ENCODE data around the gene THOC7.
A peak's percentile ranks its signal among the peaks of the same experiment; 100 is the strongest.

The THOC7 gene

DNA sequence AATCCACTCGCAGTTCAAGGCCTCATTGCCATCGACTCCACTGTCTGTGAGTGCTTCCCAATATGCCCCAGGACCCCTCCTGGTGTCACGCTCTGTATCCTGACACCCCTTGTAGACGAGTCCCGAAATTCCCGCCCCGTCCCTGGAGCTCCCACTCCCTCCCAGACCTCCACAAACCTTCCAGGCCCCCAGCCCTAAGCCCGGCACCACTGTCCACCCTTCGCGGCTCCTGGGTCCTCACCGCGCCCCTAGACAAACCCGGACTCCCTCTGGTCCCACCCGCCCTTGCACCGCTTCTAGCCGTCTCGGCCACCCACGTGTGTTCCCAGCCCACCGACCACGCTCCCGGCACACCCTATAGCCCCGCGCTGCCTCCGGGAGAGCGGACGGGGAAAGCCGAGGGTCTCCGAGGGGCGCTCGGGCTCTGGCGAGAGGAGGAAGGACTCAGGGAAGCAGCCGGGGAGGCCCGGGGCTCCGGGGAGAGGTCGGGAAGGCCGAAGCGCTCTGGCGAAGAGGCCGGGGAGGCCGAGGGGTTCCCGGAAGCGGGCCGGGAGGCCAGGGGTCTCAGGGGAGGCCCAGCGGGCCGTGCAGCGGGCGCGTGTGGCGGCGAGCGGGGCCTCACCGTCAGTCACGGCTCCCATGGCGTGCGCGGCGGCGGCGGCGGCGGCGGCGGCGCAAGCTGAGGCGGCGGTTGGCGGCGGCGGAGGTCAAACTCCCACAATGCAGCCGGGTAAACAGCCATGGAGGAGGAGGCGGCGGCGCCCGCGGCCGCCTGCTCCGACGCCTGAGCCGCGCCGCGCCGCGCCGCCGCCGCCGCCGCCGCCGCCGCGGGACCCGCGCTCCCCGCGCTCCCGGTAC is at the start of gene THOC7, which contains the start of gene ATXN7:
Gene THOC7, minus strand, starts transcription at position 656 of the 858 bp plus-strand sequence. Its CDS starts 15 bp downstream, at position 641.
Gene ATXN7, plus strand, starts transcription at position 718 of the 858 bp plus-strand sequence. CDS start 48,732 bp downstream, outside the sequence.
- DNase-seq = peak; percentile 27 to 61

DNA sequence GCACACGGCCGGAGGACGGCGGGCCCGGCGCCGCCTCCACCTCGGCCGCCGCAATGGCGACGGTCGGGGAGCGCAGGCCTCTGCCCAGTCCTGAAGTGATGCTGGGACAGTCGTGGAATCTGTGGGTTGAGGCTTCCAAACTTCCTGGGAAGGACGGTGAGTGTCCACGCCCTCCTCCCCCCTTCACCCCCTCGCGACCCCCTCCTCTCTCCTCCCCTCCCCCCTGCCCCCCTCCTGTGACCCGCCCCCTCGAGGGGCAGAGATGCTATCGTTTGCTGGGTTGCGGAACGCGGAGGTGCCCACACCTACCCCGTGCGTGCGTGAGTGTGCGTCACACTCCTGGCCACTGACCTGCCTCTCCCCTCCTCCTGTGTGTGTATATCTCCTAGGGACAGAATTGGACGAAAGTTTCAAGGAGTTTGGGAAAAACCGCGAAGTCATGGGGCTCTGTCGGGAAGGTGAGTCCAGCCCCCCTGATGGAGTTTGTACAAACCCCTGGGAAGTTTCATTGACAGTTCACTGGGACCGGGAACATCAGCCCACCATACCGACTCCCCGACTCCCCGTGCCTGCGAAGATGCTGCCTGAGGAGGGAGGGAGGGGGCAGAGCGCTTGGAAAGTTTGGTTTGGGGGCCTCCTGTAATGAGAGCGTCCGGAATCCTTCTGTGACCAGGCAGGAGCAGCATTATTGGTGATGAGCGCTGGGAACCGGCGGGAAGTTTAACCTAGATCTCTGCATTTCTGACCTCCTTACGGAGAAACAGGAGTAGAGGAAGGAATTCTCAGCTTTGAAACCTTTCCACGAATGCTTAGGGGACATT is 49.4 kb upstream of the THOC7 start:
- DNase-seq = no peak

DNA sequence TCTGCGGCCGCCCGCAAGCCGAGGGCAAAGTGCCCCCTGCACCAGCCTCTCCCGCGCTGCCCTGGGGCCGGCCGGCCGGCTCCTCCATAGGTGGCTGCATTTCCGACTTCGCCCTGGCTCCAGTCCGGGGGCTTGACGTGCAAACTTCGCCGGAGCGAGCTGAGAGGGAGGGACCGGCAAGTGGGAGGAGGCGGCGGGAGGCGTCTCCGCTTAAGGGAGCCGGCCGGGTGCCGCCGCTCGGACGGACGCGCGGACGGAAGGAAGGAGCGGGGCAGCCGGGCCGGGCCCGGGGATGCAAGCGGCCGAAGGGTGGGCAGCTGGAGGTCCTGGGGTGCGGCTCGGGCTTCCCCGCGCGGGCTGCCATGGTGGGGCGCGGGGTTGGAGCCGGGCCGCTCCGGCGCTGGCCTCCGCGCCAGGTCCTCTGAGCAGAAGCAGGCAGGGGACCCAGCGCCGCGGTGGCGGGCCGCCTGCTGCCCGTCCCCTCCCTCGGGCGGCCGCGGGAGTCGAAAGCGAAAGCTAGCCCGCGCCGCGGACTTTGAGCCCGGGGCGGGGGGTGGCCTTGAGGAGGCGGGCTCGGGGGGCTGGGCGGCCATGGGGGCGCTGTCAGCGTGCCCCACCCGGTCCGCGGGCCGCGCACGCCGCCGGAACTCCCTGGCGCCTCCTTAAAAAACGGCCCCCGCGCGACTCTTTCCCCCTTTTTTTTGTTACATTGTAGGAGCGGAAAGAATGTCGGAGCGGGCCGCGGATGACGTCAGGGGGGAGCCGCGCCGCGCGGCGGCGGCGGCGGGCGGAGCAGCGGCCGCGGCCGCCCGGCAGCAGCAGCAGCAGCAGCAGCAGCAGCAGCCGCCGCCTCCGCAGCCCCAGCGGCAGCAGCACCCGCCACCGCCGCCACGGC is 48.5 kb upstream of the THOC7 start, which contains the start of gene SCAANT1:
Gene SCAANT1, minus strand, starts transcription at position 511 of the 895 bp plus-strand sequence.
- peak; percentile 71 to 80 for DNase-seq

DNA sequence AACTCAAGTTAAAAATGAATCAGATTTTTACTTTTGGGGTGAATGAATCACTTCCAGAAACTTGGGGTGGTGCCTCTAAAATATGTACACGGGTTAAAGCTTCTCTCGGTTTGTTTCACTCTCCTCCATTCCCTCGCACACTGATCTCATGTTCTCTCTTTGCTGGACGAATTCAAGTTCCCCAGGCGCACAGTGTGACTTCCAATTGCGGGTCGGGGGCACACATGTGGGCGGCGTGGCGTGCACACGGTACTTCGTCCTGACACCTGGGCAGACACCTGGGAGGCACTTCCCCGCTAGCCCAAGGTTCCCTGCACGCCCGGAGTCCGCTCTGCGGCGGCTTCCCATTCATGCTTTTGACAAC is 47.9 kb upstream of the THOC7 start:
- no peak for DNase-seq

DNA sequence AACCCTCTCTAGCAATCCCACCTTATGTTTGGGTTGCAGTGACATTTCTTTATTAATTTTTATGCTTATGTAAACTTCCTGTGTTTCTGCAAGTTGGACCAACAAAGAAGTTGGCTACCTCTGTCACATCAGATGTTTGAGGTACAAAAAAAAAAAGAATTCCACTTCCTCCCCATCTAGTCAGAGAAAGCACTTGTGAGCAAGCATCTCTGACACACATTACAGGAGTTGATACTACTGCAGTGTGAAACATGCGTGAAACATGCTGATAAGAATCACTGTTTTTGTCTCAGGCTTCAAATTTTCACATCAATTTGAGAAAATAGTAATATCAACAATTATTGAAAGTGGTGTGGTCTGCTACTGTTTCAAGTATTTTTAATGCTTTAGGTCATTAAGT is 47.3 kb upstream of the THOC7 start:
- no peak for DNase-seq

- DNase-seq = no peak
Observed at GRCh38 chr3:63910001-63910400, 46.4 kb upstream of the THOC7 start.

GRCh38 chr3:63909431-63909830 is 45.8 kb upstream of the THOC7 start:
- DNase-seq = no peak

DNA sequence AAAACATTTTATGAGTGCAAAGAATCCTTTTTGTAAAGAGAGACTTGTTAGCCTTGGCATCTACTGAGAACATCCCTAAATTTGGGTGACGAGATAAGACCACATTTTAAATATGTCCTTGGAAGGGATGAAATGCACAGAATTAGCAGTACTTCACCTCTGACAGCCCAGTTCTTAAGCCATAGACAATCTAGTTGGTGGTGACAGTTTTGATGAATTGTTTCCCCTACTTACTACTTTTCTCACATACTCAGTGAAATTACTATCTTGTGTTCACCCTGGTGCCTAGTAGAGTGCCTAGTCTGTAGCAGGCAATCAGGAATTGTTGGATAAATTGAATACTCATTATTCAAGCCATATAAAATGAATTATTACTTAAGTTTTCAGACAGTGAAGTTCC is 45.2 kb upstream of the THOC7 start:
- DNase-seq = no peak

DNA sequence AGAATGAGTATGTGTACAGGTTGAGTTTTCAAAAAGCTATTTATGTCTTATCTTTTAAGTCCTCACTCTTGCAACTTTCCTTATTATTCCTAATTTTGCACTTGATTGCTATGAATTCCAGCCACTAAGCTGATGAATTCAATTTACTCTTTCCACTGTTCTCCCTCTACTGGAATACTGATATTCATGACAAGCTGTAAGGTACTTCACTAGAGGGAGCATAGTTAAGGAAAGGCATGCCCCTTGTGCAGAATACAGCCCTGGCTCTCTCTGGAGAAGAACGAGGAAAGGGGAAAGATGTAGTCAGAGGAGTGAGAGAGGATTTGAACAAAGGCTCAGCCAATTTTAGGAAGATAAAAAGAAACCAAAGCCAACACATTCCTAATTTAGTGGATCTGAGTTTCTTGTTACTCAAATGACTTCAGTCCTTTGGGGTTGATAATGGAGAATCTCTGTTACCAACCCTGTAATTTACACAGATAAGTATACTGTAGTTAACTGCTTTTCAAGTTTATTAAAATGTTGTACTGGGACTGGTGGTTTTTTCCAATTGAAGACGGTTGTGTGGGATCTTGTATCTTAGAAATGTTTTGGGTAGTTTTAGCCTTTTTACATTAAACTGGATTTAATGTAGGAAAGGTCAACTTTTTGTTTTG is 44.6 kb upstream of the THOC7 start:
- DNase-seq = no peak

DNA sequence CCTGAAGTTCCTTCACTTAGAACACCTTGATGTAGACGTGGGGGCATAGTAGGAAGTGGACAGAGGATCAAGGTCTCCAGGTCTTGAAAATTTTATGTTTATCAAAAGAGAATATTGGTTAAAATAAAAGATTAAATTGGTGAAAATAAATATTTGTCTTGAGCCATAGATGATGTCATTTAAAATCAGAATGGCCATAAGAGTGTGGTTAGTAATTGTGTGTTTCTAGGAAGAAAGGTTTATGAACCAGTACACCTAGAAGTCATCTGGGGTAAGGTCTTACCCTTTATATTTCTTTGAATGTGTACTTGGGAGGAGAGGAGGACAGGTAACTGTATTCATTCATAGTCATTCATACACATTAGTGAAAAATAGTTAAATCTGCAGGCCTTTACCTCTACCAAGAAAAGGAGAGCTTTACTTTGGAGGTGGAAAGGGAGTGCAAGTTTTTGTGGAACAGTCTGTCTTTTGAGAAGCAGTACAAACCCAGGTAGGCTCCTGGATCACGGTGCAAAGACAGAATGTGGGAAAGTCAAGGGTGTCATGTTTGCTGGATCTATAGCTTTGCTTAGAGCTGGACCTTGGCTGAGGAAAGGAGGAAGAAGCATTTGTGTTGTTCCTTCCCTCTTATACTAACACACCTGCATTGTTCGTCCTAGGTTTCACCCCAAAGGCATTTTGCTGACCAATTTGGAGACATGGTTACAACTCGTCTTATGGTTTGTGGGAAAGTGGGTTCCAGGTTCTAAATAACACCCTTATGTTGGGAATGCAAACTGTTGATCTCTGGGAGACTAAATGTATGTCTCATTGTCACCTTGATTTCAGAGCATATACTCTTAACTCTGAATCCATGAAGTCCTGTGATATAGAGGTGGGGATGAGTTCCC is 42.4 kb upstream of the THOC7 start:
- DNase-seq = no peak

DNA sequence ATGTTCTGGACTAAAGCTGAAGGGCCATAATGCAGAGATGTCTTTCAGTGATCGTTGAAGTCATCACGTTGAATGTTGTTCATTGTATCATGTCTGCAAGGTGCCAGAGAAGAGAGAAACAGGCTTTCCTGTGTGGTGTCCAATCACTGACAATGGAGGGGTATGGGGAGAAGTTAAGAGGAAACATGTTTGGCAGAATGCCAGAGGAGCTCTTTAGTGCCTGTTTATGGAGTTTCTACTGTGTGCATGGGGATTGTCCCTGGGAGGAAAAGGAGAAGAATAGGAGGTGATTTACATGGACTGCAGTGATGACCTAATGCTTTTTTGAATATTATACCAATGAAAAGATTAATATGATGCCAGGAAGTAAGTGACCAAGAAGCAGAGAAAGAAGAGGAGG is 36.9 kb upstream of the THOC7 start:
- DNase-seq = no peak

DNA sequence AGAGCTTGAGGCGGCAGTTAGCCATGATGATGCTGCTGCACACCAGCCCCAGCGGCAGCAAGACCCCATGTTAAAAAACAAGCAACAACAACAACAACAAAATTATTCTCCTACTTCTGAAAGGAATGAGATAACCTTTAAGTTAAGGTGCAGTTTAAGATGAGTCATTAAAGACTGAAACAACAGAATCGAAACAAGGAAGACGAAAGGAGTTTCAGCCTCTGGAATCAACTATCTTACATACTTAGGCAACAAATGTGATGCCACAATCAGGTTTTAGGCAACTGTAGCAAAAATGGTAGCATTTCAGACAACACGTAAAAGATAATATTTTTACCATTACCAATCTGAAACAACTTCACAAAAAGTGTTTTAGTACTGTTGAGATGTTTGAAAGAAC is 36.4 kb upstream of the THOC7 start:
- no peak for DNase-seq

DNA sequence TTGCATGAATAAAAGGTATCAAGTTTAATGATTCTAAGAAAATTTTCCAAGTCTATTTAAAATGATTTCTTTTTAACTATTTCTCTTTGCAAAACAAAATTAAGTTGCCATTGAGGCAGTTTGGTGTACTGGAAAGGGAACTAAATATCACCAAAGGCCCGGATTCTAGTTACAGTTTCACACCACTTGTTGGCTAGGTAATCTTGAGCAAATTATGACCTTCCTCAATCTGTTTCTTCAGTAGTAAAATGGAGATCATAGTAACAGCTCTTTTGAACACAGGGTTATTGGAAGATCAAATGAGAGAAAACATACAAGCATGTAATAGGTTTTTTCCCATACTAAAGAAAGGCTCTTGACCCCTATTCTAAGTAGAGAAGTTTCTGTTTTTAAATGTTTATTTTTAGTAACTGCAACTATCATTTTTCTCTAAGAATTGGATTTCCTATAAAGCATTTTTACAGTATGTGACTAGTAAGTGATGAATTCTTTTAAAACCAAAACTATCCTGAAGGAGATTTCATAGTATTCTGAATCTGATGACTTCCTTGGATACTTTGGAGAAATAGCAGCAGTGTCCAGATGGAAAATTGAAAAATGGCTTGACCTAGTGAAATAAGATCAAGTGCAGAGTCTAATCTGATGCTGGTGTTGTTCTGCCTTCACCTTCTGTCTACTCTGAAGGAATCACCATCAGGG is 32.9 kb upstream of the THOC7 start:
- DNase-seq = no peak

- no peak for DNase-seq
Observed at GRCh38 chr3:63895422-63896189, 32.0 kb upstream of the THOC7 start.

DNA sequence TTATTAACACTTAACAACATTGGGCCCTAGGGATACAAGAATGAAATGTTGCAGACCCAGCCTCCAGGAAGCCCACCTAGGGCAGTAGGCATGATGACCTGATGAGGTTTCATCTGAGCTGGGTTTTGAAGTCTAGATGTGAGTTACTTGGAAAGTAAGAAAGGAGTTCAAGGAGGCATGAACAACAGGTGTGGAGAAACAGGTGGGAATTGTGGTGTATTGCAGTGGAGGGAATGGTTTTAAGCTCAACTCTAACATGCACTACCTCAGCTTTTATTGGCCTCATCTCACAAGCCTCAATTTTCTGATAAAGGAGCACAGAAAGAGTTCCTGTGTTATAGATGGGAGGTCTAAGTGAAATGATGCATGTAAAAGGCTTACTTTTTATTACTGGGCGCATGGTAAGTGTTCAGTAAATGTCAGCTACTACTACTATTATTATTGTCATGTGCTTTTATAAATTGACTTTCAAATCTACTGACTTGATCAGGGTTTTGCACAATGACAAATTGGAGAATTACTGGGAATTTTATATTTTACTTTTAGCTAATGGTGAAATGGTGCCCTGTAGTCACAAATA is 29.3 kb upstream of the THOC7 start:
- no peak for DNase-seq

- no peak for DNase-seq
Observed at GRCh38 chr3:63891518-63891917, 27.9 kb upstream of the THOC7 start.

GRCh38 chr3:63886858-63887257 is 23.3 kb upstream of the THOC7 start:
- no peak for DNase-seq

GRCh38 chr3:63880653-63881052 is 17.0 kb upstream of the THOC7 start:
- DNase-seq = no peak

DNA sequence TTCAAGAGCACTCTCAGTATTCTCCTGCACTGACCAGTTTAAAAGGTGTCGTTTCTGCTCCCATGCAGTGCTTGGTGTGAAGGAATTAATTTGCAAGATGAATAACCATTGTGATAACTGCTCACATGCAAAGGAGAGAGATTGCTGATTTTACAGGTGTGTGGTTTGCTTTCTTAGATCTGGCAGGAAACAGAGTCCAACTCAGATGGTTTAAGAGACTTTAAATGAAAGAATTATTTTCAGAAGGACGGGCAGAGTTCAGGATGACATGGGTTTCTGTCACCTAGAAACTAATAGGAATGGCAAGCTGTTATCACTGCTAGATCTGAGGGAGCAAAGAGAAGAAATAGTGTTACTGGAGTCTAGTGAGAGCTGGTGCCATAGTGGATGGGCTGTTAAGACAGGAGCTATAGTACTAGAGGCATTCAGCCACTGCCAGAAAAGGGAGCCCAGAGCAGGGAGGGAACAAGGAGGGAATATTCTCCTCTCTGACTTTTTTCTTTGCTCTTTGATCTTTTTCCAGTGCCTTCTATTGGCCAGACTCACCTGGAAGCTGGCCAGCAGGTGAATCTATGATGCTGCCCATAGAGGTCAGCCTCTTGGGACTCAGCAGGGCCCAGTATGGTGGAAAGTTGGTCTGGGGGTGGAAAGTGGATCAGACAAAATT is 14.9 kb upstream of the THOC7 start:
- DNase-seq = no peak
